Loucy (cell line): ENCODE results near the gene EEF1A2.

ENCODE experiments used
- H2AFZ ChIP-seq: fragments of 200-600 bp; sonication (generic); 2 replicates; pipeline ENCODE4 v1.6.0; 2016; ENCODE audit warnings: antibody characterized with exemption, mild to moderate bottlenecking, low read length, moderate library complexity
- H3F3A ChIP-seq: fragments of 200-600 bp; 2 replicates; pipeline ENCODE4 v1.6.0; 2016; ENCODE audit warnings: antibody characterized with exemption, low read depth, mild to moderate bottlenecking
- H3K27me3 ChIP-seq: fragments of 200-600 bp; sonication (generic); 2 replicates; pipeline ENCODE4 v1.6.1; 2014; ENCODE audit warnings: low read length, mild to moderate bottlenecking; ENCODE audit not compliant: insufficient read depth, poor library complexity, severe bottlenecking
- H3K36me3 ChIP-seq: fragments of 200-600 bp; sonication (generic); 2 replicates; pipeline ENCODE4 v1.6.1; 2016; ENCODE audit warnings: low read length; ENCODE audit not compliant: insufficient read depth
- H3K4me1 ChIP-seq: fragments of 200-600 bp; sonication (generic); 2 replicates; pipeline ENCODE4 v1.5.1; 2014; ENCODE audit warnings: low read length, mild to moderate bottlenecking; ENCODE audit not compliant: insufficient read depth, poor library complexity, severe bottlenecking
- H3K4me2 ChIP-seq: fragments of 200-600 bp; sonication (generic); 2 replicates; pipeline ENCODE4 v1.6.0; 2014; ENCODE audit warnings: antibody characterized with exemption, low read length, low read depth, mild to moderate bottlenecking; ENCODE audit not compliant: poor library complexity, severe bottlenecking
- H3K4me3 ChIP-seq: fragments of 200-600 bp; sonication (generic); 2 replicates; pipeline ENCODE4 v1.5.1; 2014; ENCODE audit warnings: low read length, mild to moderate bottlenecking, mixed read lengths; ENCODE audit not compliant: poor library complexity, severe bottlenecking
- H3K79me2 ChIP-seq: fragments of 200-600 bp; sonication (generic); 2 replicates; pipeline ENCODE4 v1.6.1; 2014; ENCODE audit warnings: low read length; ENCODE audit not compliant: insufficient read depth
- H3K9ac ChIP-seq: fragments of 200-600 bp; sonication (generic); 2 replicates; pipeline ENCODE4 v1.6.0; 2014; ENCODE audit warnings: mild to moderate bottlenecking, low read depth, low read length, moderate library complexity; ENCODE audit not compliant: poor library complexity, severe bottlenecking
- H3K9me2 ChIP-seq: fragments of 200-600 bp; sonication (generic); replicated peaks from 2 replicates; pipeline ENCODE4 v1.6.1; 2016; ENCODE audit warnings: low read depth, low read length, mixed read lengths
- H3K9me3 ChIP-seq: fragments of 200-600 bp; sonication (generic); 2 replicates; pipeline ENCODE4 v1.6.1; 2014; ENCODE audit warnings: mild to moderate bottlenecking, antibody characterized with exemption, low read length, low read depth; ENCODE audit not compliant: insufficient read depth
- H4K20me1 ChIP-seq: fragments of 200-600 bp; sonication (generic); 2 replicates; pipeline ENCODE4 v1.6.0; 2014; ENCODE audit warnings: antibody characterized with exemption, low read length, mild to moderate bottlenecking; ENCODE audit not compliant: insufficient read depth, poor library complexity, severe bottlenecking
- CTCF ChIP-seq: fragments of 200-600 bp; sonication (generic); conservative IDR thresholded peaks from 2 replicates; pipeline ENCODE4 v1.5.1; 2014; ENCODE audit warnings: mild to moderate bottlenecking, antibody characterized with exemption, low read length
- EZH2phosphoT487 ChIP-seq: fragments of 200-600 bp; IDR thresholded peaks from 2 replicates; pipeline ENCODE4 v1.6.1; 2018; ENCODE audit warnings: antibody characterized with exemption, mild to moderate bottlenecking, moderate library complexity, borderline replicate concordance

Gene EEF1A2

DNA sequence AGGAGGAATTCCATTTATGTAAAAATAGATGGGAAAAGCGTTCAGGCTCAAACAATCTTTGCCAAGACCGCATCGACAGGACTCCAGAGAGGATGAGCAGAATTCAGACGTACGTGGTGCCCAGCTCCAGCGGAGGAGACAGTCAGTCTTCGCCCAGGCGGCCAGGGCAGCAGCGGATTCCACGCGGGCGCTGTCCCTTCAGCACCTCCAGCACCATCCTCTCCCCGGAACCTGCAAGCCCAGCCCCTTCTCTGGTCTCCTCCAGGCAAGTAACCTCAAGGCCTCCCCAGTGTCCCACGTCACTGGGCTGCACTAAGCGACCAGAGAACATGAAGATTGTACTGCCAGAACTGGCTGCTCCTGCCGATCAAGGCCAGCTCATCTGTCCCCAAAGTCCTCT, 23.7 kb downstream of the EEF1A2 start:
- TF ChIP-seq EZH2phosphoT487: no peak
- TF ChIP-seq CTCF: no peak
- Histone ChIP-seq H3K27me3 (no peaks in the 10 kb centered on the region), H3K9me2 (no peaks in the 10 kb centered on the region), H4K20me1 (no peaks in the 10 kb centered on the region), H3K9ac (no peak overlapping the region), H3K4me3 (no peak overlapping the region), H3K4me1 (no peaks in the 10 kb centered on the region), H3K4me2 (no peak overlapping the region), H3K36me3 (no peaks in the 10 kb centered on the region), H3K79me2 (no peaks in the 10 kb centered on the region), H3K9me3 (no peaks in the 10 kb centered on the region), H2AFZ (no peak overlapping the region), H3F3A (no peaks in the 10 kb centered on the region)

DNA sequence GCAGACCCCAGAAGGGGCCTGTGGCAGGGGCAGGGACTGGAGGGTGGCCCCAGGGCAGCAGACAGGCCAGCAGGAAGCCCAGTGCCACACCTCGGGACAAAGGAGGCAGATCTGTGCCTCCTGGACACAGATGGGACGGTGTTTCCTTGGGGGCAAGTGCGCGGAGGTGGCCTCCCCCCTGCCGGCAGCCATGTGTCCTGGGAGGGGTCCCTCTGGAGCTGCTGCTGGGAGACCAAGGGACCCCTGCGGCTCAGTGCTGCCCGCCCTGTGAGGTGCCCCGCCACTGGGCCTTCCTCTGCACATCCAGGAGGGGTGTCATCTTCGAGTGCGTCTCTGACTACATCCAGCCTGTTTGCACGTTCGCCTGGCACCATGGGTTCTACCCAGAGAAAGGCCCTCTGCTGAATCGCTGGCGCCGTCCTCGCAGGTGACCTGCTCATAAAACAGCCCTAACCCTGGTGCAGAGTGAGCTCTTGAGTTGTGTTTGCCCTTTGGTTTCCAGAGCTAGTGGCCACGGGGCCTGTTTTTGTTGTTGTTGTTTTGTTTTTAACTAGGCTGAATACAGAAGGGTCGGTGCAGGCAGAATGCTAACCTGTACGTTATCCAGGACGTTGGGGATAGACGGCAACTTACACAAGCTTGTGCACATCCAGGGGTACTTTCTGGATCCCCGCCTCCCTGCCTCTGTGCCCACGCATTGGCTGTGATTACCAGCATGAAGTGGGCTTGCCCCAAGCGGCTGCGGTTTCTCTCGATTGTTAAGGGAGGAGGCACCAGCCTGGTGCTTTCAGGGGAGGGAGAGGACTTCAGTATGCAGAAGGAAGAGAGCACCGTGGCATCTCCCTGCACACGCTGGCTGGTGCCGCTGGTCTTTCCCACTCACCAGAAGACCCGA, 25.1 kb downstream of the EEF1A2 start:
- H3K4me3 ChIP-seq: no peak overlapping the region
- H4K20me1 ChIP-seq: no peaks in the 10 kb centered on the region
- H3K27me3 ChIP-seq: no peaks in the 10 kb centered on the region
- TF ChIP-seq CTCF: no peak
- TF ChIP-seq EZH2phosphoT487: no peak
- no peaks in the 10 kb centered on the region for H3K36me3 ChIP-seq
- H3K4me2 ChIP-seq: no peak overlapping the region
- H3K9ac ChIP-seq: no peak overlapping the region
- H3F3A ChIP-seq: no peaks in the 10 kb centered on the region
- no peaks in the 10 kb centered on the region for H3K4me1 ChIP-seq
- H2AFZ ChIP-seq: no peak overlapping the region
- no peaks in the 10 kb centered on the region for H3K9me2 ChIP-seq
- no peaks in the 10 kb centered on the region for H3K79me2 ChIP-seq
- H3K9me3 ChIP-seq: no peaks in the 10 kb centered on the region

GRCh38 chr20:63472862-63473390, 26.0 kb downstream of the EEF1A2 start:
- no peak overlapping the region for H3K9ac ChIP-seq
- H3K79me2 ChIP-seq: no peaks in the 10 kb centered on the region
- H3K9me3 ChIP-seq: no peaks in the 10 kb centered on the region
- no peaks in the 10 kb centered on the region for H3K27me3 ChIP-seq
- no peak overlapping the region for H3K4me2 ChIP-seq
- H4K20me1 ChIP-seq: no peaks in the 10 kb centered on the region
- no peak overlapping the region for H3K4me3 ChIP-seq
- H3F3A ChIP-seq: no peaks in the 10 kb centered on the region
- H3K4me1 ChIP-seq: no peaks in the 10 kb centered on the region
- no peaks in the 10 kb centered on the region for H3K36me3 ChIP-seq
- H2AFZ ChIP-seq: no peak overlapping the region
- H3K9me2 ChIP-seq: no peaks in the 10 kb centered on the region
- TF ChIP-seq EZH2phosphoT487 (no peak), CTCF (no peak)
